SHP77 (cell line): ENCODE data around the gene SPATS2L.

Experiments used
- DNase-seq, 2 experiments: peaks; one replicate each; lab custom pipeline; 2025; lab: John Stamatoyannopoulos, UW

SPATS2L gene

GRCh38 chr2:200509235-200509611, 202.7 kb downstream of the SPATS2L start:
- DNase-seq, result no peak

GRCh38 chr2:200509612-200510433, 203.3 kb downstream of the SPATS2L start, which contains the start of gene KCTD18:
Gene KCTD18, minus strand, starts transcription at chr2:200510068. Its CDS starts 3,052 bp downstream, at chr2:200507016.
- DNase-seq, result peak; percentile 73 to 76

GRCh38 chr2:200515155-200515554, 208.7 kb downstream of the SPATS2L start:
- DNase-seq, result no peak

- DNase-seq, result no peak
Measured at GRCh38 chr2:200523158-200523557, 216.7 kb downstream of the SPATS2L start.

GRCh38 chr2:200523604-200524003, 217.1 kb downstream of the SPATS2L start:
- no peak for DNase-seq

GRCh38 chr2:200525066-200525465, 218.6 kb downstream of the SPATS2L start:
- no peak for DNase-seq

- DNase-seq, result no peak
Measured at GRCh38 chr2:200525551-200525881, 219.0 kb downstream of the SPATS2L start.

GRCh38 chr2:200525882-200526651, 219.6 kb downstream of the SPATS2L start, which contains the start of gene SGO2:
Gene SGO2, plus strand, starts transcription at chr2:200526207. Its CDS starts 6,769 bp downstream, at chr2:200532976.
- DNase-seq, result peak; percentile 95 to 97

GRCh38 chr2:200528228-200528627, 221.7 kb downstream of the SPATS2L start:
- DNase-seq, result no peak
